ENCODE measurements around the gene DCAF17.

The DCAF17 gene

DNA sequence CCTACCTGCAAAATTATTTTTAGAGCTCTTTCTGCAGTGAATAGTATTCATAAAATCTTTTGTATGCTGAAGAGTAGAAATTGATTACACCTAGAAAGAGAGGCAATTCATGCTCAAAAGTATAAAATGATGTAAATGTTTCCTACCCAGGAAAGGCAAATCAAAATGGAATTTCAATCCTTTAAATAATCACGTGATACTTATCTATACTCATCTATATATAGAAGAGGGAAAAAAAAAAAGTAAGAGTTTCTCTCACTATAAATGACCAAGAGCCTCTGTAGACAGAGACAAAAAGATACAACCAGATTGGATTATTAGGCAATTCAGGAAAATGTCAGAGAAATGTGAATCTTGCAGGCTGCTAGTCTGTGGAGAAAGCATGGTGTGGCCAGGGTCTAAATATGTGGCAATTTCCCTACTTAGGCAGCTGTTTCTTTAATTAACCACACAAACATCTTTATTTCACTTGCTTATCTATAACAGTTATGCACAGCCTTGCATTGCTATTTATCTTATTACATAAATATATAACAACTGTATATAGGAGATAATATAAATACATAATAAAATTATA is 39.8 kb upstream of the DCAF17 start:
- Histone ChIP-seq H3K9ac (no peak overlapping the region), H3K4me3 (IDR thresholded peaks at IDR 0.05; ENCODE audit: insufficient read depth, low read depth, low read length) (no peak overlapping the region), H3K79me2 (ENCODE audit: insufficient read depth, low read depth) (no peaks in the 10 kb centered on the region), H3K4me2 (no peak overlapping the region), H3K27me3 (ENCODE audit: insufficient read depth, low read depth) (no peaks in the 10 kb centered on the region), H2AFZ (ENCODE audit: low read depth) (no peak overlapping the region), H3K27ac (no peak overlapping the region), H3K36me3 (ENCODE audit: insufficient read depth) (no peaks in the 10 kb centered on the region), H4K20me1 (ENCODE audit: insufficient read depth) (no peaks in the 10 kb centered on the region), H3K4me1 (ENCODE audit: low read depth, poor library complexity, severe bottlenecking) (peaks cover 5% of the 10 kb centered on the region)
- TF ChIP-seq, protein P1, sequence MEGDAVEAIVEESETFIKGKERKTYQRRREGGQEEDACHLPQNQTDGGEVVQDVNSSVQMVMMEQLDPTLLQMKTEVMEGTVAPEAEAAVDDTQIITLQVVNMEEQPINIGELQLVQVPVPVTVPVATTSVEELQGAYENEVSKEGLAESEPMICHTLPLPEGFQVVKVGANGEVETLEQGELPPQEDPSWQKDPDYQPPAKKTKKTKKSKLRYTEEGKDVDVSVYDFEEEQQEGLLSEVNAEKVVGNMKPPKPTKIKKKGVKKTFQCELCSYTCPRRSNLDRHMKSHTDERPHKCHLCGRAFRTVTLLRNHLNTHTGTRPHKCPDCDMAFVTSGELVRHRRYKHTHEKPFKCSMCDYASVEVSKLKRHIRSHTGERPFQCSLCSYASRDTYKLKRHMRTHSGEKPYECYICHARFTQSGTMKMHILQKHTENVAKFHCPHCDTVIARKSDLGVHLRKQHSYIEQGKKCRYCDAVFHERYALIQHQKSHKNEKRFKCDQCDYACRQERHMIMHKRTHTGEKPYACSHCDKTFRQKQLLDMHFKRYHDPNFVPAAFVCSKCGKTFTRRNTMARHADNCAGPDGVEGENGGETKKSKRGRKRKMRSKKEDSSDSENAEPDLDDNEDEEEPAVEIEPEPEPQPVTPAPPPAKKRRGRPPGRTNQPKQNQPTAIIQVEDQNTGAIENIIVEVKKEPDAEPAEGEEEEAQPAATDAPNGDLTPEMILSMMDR (conservative IDR thresholded peaks at IDR 0.05; ENCODE audit: low read depth, low read length), result no peak

DNA sequence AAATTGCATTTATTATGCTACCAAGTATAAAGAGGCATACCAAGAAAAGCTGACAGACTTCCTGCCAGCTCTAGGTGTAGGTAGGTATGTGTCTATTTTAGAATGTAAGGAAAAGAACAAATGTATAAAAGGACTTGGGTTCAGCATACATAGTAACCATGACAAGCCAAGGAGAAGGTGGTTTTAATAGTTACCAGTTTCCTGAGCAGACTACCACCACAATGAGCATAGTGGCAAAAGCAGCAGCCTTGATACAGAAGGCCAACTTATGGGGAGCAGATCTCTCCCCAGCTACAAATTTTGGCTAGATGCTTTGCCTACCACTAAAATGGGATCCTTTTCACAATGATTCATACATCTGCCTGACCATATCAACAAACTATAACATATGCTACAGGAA is 34.7 kb upstream of the DCAF17 start:
- Histone ChIP-seq H3K4me1 (ENCODE audit: low read depth, poor library complexity, severe bottlenecking) (no peaks in the 10 kb centered on the region), H3K36me3 (ENCODE audit: insufficient read depth) (no peaks in the 10 kb centered on the region), H3K9ac (no peak overlapping the region), H4K20me1 (ENCODE audit: insufficient read depth) (no peaks in the 10 kb centered on the region), H3K79me2 (ENCODE audit: insufficient read depth, low read depth) (no peaks in the 10 kb centered on the region), H3K4me2 (no peak overlapping the region), H3K27me3 (ENCODE audit: insufficient read depth, low read depth) (no peaks in the 10 kb centered on the region), H3K27ac (no peak overlapping the region), H3K4me3 (IDR thresholded peaks at IDR 0.05; ENCODE audit: insufficient read depth, low read depth, low read length) (no peak overlapping the region), H2AFZ (ENCODE audit: low read depth) (no peak overlapping the region)
- TF ChIP-seq, protein P1 (conservative IDR thresholded peaks at IDR 0.05; ENCODE audit: low read depth, low read length), result no peak

DNA sequence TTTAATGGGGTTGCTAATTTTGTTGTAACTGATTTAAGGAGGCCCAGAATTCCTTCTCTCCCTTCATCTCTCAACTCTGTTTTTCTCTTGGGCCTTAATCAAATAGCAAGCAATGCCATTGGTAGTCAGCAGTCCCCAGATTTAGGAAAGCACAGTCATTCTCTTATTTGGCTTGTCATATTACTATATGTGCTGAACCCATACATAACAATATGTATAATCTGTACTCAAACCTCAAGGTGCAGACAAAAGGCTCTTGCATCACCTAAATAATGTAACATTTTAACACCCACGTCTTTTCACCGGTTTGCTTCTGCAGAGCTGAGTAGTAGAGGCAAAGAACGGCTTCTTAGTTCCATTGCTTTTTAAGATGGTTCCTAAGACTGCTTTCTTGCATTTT is 33.6 kb upstream of the DCAF17 start:
- H4K20me1 ChIP-seq (ENCODE audit: insufficient read depth), result no peaks in the 10 kb centered on the region
- H3K4me1 ChIP-seq (ENCODE audit: low read depth, poor library complexity, severe bottlenecking), result peaks cover 4% of the 10 kb centered on the region
- H3K27me3 ChIP-seq (ENCODE audit: insufficient read depth, low read depth), result no peaks in the 10 kb centered on the region
- TF ChIP-seq, protein P1 (conservative IDR thresholded peaks at IDR 0.05; ENCODE audit: low read depth, low read length), result no peak
- no peaks in the 10 kb centered on the region for H3K36me3 ChIP-seq (ENCODE audit: insufficient read depth)
- no peak overlapping the region for H3K4me3 ChIP-seq (IDR thresholded peaks at IDR 0.05; ENCODE audit: insufficient read depth, low read depth, low read length)
- H3K27ac ChIP-seq, result no peak overlapping the region
- no peak overlapping the region for H2AFZ ChIP-seq (ENCODE audit: low read depth)
- no peak overlapping the region for H3K9ac ChIP-seq
- no peaks in the 10 kb centered on the region for H3K79me2 ChIP-seq (ENCODE audit: insufficient read depth, low read depth)
- H3K4me2 ChIP-seq, result no peak overlapping the region

DNA sequence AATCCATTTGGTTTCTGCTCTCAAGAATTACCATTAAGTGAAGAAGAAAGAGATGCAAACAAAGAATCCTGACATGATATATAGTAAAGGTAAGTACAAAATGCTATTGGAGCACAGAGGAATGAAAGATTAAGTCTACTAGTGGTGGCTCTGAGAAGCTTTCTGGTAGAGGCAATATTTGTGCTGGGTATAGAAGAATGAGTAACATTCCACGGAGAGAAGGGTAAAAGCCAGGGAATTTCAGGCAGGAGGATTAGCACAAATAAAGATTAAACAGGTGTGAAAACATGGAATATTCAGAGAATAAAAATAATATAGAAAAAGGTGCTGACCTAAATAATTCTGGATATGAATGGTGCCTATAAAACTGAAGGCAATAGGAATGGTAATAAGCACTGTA is 32.1 kb upstream of the DCAF17 start:
- Histone ChIP-seq H3K36me3 (ENCODE audit: insufficient read depth) (no peaks in the 10 kb centered on the region), H3K79me2 (ENCODE audit: insufficient read depth, low read depth) (no peaks in the 10 kb centered on the region; the same call in 1 of the 2 replicates), H3K27ac (no peak overlapping the region), H4K20me1 (ENCODE audit: insufficient read depth) (no peaks in the 10 kb centered on the region), H3K4me3 (IDR thresholded peaks at IDR 0.05; ENCODE audit: insufficient read depth, low read depth, low read length) (no peak overlapping the region), H3K4me1 (ENCODE audit: low read depth, poor library complexity, severe bottlenecking) (peaks cover 20% of the 10 kb centered on the region), H2AFZ (ENCODE audit: low read depth) (no peak overlapping the region), H3K9ac (no peak overlapping the region), H3K27me3 (ENCODE audit: insufficient read depth, low read depth) (no peaks in the 10 kb centered on the region), H3K4me2 (no peak overlapping the region)
- TF ChIP-seq, protein P1 (conservative IDR thresholded peaks at IDR 0.05; ENCODE audit: low read depth, low read length), result no peak
